KBM-7 (cell line): Measurements from ENCODE around the gene ZNF367.
A peak's percentile ranks its signal among the peaks of the same experiment; 100 is the strongest.

ENCODE experiments used
- DNase-seq: peaks from one replicate; pipeline ENCODE4 v3.0.0-alpha.2; 2015
- in situ Hi-C: fragments of 300-500 bp; cut with MboI; formaldehyde crosslinking; loops from 2 replicates; pipeline ENCODE4 v1.14.3; 2020; ENCODE audit warnings: low sequenced_read_pairs, low pct_unique_long_range_greater_than_20kb, mixed read lengths

ZNF367 gene

DNA sequence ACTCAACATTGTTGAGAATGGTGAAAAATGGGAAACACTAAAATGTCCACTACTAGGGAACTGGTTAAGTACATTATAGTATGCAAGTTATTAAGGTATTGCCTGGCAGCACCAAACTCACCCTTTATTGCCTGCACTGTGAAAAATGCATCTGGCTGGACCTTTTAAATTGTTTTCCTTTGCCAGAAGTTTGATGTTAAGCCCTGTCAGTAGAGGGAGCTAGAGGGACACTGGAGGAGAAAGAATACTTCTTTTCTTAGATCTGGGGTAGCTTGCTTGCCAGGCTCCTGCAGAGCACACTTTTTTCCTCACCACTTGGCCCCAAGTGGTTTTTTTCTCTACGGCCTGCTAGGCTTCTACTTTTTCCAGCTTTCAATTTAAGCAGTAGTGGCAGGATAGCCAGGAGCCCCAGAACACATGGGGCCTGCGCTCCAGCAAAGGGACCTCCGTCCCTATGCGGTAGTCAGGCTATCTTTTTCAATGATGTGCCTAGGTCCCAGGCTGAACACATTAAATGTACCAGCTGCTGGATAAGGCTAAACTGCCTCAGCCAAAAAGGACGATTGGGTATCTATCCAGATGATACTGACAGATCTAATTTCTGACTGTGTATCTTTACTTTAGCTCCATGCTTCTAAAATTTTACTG lies 23.8 kb upstream of the ZNF367 start:
- DNase-seq, result peak; percentile 82

GRCh38 chr9:96440671-96441199 lies 22.6 kb upstream of the ZNF367 start:
- in situ Hi-C loops, result loop anchor here (25.0 kb wide), 1 partner anchor 197 kb away; no protein-coding TSS in a partner anchor
- no peak for DNase-seq

More for the DNA sequence above, 23.8 kb upstream of the ZNF367 start:
- in situ Hi-C loops, result loop anchor here (25.0 kb wide), 1 partner anchor 195 kb away; no protein-coding TSS in a partner anchor

- DNase-seq, result no peak
- in situ Hi-C loops, result loop anchor here (25.0 kb wide), 1 partner anchor 200 kb away; no protein-coding TSS in a partner anchor
Observed at GRCh38 chr9:96437454-96437853, 19.3 kb upstream of the ZNF367 start.

DNA sequence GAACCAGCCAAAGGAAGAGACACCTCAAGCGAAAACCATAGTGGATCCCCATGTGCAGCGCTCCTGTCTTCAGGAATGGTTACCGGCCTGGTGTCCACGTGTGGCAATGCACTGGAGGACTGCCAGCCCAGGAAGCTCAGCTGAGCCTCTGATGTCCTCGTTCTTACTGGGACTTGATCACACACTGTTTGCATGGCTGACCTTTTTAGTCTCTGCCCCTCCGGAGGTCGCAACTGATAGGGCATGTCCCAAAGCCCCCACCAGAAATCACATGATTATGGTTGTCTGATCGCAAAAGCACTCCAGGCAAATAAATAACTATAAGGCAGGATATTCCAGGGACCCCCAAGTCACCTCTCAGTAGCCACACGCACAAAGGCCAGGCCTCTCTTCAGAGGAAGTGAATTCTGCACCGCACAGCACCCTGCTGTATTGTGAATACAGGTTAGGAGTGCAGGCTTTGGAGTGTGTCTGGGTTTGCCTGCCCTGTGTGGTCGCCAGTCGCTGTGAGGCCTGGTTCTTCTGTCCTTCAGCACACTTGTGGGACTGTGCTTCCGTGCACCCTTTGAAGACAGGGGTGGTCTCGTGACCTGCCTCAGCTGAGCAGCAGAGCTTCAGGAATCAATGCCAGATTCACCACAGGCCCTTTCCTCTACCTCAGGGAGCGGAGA lies 18.4 kb upstream of the ZNF367 start:
- no peak for DNase-seq
- in situ Hi-C loops, result loop anchor here (25.0 kb wide), 1 partner anchor 201 kb away; no protein-coding TSS in a partner anchor

GRCh38 chr9:96436063-96436455 lies 17.9 kb upstream of the ZNF367 start:
- no peak for DNase-seq
- in situ Hi-C loops, result loop anchor here (25.0 kb wide), 1 partner anchor 201 kb away; no protein-coding TSS in a partner anchor

DNA sequence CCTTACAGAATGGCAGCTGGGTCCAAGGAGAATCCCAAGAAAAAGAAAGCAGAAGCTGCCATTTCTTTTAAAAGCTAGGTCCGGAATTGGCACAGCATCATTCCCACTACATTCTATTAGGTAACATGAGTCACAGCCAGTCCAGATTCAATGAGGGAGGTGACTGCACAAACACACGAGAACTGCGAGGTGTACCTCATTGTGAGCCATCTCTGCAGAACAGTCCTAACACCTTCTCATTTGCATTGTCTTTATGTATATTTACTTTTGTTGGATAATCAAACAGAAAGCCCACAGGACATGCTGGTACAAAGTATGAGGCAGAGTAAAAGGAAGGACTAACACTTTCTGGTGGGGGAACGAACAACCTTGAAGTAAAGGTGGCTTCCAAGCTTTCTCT lies 17.2 kb upstream of the ZNF367 start:
- in situ Hi-C loops, result loop anchor here (25.0 kb wide), 1 partner anchor 202 kb away; no protein-coding TSS in a partner anchor

GRCh38 chr9:96430377-96430776 lies 12.2 kb upstream of the ZNF367 start:
- DNase-seq, result no peak
- in situ Hi-C loops, result loop anchor here (25.0 kb wide), 1 partner anchor 207 kb away; no protein-coding TSS in a partner anchor

More for the DNA sequence above, 17.2 kb upstream of the ZNF367 start:
- DNase-seq, result no peak

DNA sequence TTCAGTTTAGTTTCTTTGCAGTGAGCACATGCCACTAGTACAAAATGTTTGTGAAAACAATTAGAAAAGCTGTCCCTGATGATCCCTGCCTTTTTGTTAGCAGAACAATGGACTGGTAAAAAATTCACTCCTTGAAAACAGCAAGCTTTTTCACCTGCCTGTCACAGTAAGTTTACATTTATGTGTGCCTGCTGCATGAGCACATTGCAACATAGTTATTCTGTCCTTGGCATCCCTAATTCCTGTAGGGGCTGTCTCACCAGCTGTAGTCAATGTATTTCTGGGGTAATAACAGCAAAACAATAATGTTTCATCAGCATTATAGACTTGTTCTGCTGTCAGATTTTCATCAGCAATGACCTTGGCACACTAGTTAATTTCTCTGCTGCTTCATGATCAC lies 11.6 kb upstream of the ZNF367 start:
- in situ Hi-C loops, result loop anchor here (25.0 kb wide), 1 partner anchor 208 kb away; no protein-coding TSS in a partner anchor
- DNase-seq, result no peak

- no peak for DNase-seq
- in situ Hi-C loops, result loop anchor here (25.0 kb wide), 1 partner anchor 212 kb away; no protein-coding TSS in a partner anchor
Observed at GRCh38 chr9:96425500-96426169, 7.5 kb upstream of the ZNF367 start.

DNA sequence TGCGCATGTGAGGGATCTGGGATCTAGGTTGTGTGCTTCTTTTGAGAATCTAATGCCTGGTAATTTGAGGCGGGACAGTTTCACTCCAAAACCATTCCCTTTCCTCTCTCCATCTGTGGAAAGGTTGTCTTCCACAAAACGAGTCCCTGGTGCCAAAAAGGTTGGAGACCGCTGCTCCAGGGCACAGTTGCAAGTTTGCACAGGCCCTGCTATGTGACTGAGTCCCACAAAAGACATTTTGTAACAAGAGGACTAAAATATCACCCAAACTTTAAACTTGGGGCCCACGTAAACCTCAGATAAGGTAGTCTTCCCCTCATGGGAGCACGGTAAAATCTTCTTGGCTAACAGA lies 5.8 kb upstream of the ZNF367 start:
- in situ Hi-C loops, result no loop called here

GRCh38 chr9:96423322-96423984 lies 5.3 kb upstream of the ZNF367 start:
- DNase-seq, result no peak
- in situ Hi-C loops, result no loop called here

More for the DNA sequence above, 5.8 kb upstream of the ZNF367 start:
- no peak for DNase-seq

DNA sequence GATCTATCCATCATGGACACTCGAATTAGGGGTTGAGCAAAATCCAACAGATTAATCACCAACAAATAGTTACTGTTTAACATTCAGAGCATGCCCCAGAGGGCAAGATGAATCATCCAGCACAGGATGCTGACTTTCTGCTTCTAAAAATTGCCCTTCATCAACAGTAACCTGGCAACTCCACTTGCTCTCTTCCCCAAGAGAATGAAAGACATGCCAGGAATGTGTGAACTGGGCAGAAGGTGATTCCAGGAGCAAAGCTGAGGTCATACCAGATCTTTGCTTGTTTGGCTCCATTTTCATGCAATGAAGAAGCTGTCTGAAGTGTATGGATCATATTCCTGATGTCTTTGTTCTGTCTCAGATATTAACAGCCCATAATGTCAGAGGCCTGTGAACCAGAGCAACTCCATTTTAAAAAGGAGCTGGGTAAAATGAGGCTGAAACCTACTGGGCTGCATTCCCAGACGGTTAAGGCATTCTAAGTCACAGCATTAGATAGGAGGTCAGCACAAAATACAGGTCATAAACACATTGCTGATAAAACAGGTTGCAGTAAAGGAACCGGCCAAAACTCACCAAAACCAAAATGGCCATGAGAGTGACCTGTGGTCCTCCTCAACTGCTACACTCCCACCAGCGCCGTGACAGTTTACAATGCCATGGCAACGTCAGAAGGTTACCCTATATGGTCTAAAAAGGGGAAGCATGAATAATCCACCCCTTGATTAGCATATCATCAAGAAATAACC lies 2.5 kb upstream of the ZNF367 start:
- peak; percentile 60 for DNase-seq

GRCh38 chr9:96419691-96419969 lies 1.5 kb upstream of the ZNF367 start:
- DNase-seq, result no peak
- in situ Hi-C loops, result no loop called here

More for the DNA sequence above, 2.5 kb upstream of the ZNF367 start:
- in situ Hi-C loops, result no loop called here

- DNase-seq, result peak; percentile 85
- in situ Hi-C loops, result no loop called here
Observed at GRCh38 chr9:96418920-96419690, 935 bp upstream of the ZNF367 start.

GRCh38 chr9:96417661-96418082 lies 498 bp downstream of the ZNF367 start:
- no peak for DNase-seq
- in situ Hi-C loops, result no loop called here

- DNase-seq, result peak; percentile 82
- in situ Hi-C loops, result no loop called here
Observed at GRCh38 chr9:96417051-96417586, 1.1 kb downstream of the ZNF367 start.
